HEK293 (cell line): ENCODE results near the gene CALCOCO1.

Source experiments
- GLI2 ChIP-seq: fragments of 450-650 bp; formaldehyde crosslinking; IDR thresholded peaks from 2 replicates; pipeline ENCODE4; 2017; ENCODE audit warnings: missing biosample characterization, missing genetic modification characterization, low read depth, borderline replicate concordance
- GLIS1 ChIP-seq: fragments of 450-650 bp; formaldehyde crosslinking; IDR thresholded peaks from 2 replicates; pipeline ENCODE4 v1.5.1; 2016; ENCODE audit warnings: missing biosample characterization, missing genetic modification characterization
- HOXA7 ChIP-seq: sonication (generic); formaldehyde crosslinking; IDR thresholded peaks from 2 replicates; pipeline ENCODE4 v1.8.1; 2022; ENCODE audit warnings: missing genetic modification reagents, borderline replicate concordance
- HOXC10 ChIP-seq: sonication (generic); formaldehyde crosslinking; IDR thresholded peaks from 2 replicates; pipeline ENCODE4 v1.8.1; 2023; ENCODE audit warnings: mild to moderate bottlenecking, missing genetic modification reagents
- SALL2 ChIP-seq: fragments of 450-650 bp; formaldehyde crosslinking; IDR thresholded peaks from 2 replicates; pipeline ENCODE4 v1.5.0; 2017; ENCODE audit warnings: missing biosample characterization, mild to moderate bottlenecking, missing genetic modification characterization, borderline replicate concordance
- YY1 ChIP-seq: fragments of 450-650 bp; formaldehyde crosslinking; IDR thresholded peaks from 2 replicates; pipeline ENCODE4 v1.5.1; 2018; ENCODE audit warnings: missing biosample characterization, missing genetic modification characterization
- ZBTB10 ChIP-seq: fragments of 450-650 bp; formaldehyde crosslinking; IDR thresholded peaks from 2 replicates; pipeline ENCODE4 v1.5.1; 2016; ENCODE audit warnings: missing biosample characterization, missing genetic modification characterization
- ZBTB11 ChIP-seq: fragments of 450-650 bp; formaldehyde crosslinking; conservative IDR thresholded peaks from 2 replicates; pipeline ENCODE4 v1.5.1; 2016; ENCODE audit warnings: low read depth, missing biosample characterization, missing genetic modification characterization
- ZBTB44 ChIP-seq: fragments of 450-650 bp; IDR thresholded peaks from 2 replicates; pipeline ENCODE4 v1.5.1; 2018; ENCODE audit warnings: missing biosample characterization, mild to moderate bottlenecking, missing genetic modification characterization
- ZFHX2 ChIP-seq: fragments of 450-650 bp; formaldehyde crosslinking; conservative IDR thresholded peaks from 2 replicates; pipeline ENCODE4 v1.5.1; 2016; ENCODE audit warnings: missing biosample characterization, missing genetic modification characterization
- ZNF114 ChIP-seq: fragments of 450-650 bp; formaldehyde crosslinking; IDR thresholded peaks from 2 replicates; pipeline ENCODE4 v1.5.0; 2017; ENCODE audit warnings: missing biosample characterization, missing genetic modification characterization
- ZNF132 ChIP-seq: fragments of 450-650 bp; formaldehyde crosslinking; IDR thresholded peaks from 2 replicates; pipeline ENCODE4 v1.5.1; 2017; ENCODE audit warnings: missing biosample characterization, missing genetic modification characterization, borderline replicate concordance
- ZNF133 ChIP-seq: fragments of 450-650 bp; formaldehyde crosslinking; IDR thresholded peaks from 2 replicates; pipeline ENCODE4 v1.5.1; 2016; ENCODE audit warnings: missing biosample characterization, missing genetic modification characterization
- ZNF169 ChIP-seq: fragments of 450-650 bp; formaldehyde crosslinking; IDR thresholded peaks from 2 replicates; pipeline ENCODE4 v1.5.1; 2016; ENCODE audit warnings: missing biosample characterization, missing genetic modification characterization
- ZNF19 ChIP-seq: fragments of 450-650 bp; formaldehyde crosslinking; IDR thresholded peaks from 2 replicates; pipeline ENCODE4; 2016; ENCODE audit warnings: missing biosample characterization, missing genetic modification characterization, low read depth
- ZNF266 ChIP-seq: fragments of 450-650 bp; formaldehyde crosslinking; IDR thresholded peaks from 2 replicates; pipeline ENCODE4 v1.5.1; 2016; ENCODE audit warnings: missing biosample characterization, missing genetic modification characterization, low read depth
- ZNF404 ChIP-seq: fragments of 450-650 bp; formaldehyde crosslinking; IDR thresholded peaks from 2 replicates; pipeline ENCODE4 v1.5.1; 2017; ENCODE audit warnings: missing biosample characterization, missing genetic modification characterization
- ZNF423 ChIP-seq: fragments of 450-650 bp; formaldehyde crosslinking; IDR thresholded peaks from 2 replicates; pipeline ENCODE4 v1.5.1; 2016; ENCODE audit warnings: missing biosample characterization, missing genetic modification characterization
- ZNF426 ChIP-seq: fragments of 450-650 bp; formaldehyde crosslinking; IDR thresholded peaks from 2 replicates; pipeline ENCODE4 v1.5.1; 2017; ENCODE audit warnings: missing biosample characterization, missing genetic modification characterization, mild to moderate bottlenecking, inconsistent platforms, moderate library complexity
- ZNF449 ChIP-seq: fragments of 450-650 bp; formaldehyde crosslinking; IDR thresholded peaks from 2 replicates; pipeline ENCODE4 v1.5.1; 2017; ENCODE audit warnings: missing biosample characterization, mild to moderate bottlenecking, missing genetic modification characterization, moderate library complexity
- ZNF530 ChIP-seq: fragments of 450-650 bp; formaldehyde crosslinking; IDR thresholded peaks from 2 replicates; pipeline ENCODE4 v1.5.1; 2016; ENCODE audit warnings: low read depth, missing biosample characterization, missing genetic modification characterization
- ZNF548 ChIP-seq: fragments of 450-650 bp; formaldehyde crosslinking; IDR thresholded peaks from 2 replicates; pipeline ENCODE4 v1.5.1; 2016; ENCODE audit warnings: missing biosample characterization, missing genetic modification characterization
- ZNF626 ChIP-seq: fragments of 450-650 bp; sonication (Bioruptor Pico); formaldehyde crosslinking; IDR thresholded peaks from 2 replicates; pipeline ENCODE4 v1.5.1; 2018; ENCODE audit warnings: missing biosample characterization, missing genetic modification characterization, inconsistent platforms
- ZNF664 ChIP-seq: fragments of 450-650 bp; formaldehyde crosslinking; IDR thresholded peaks from 2 replicates; pipeline ENCODE4 v1.5.1; 2016; ENCODE audit warnings: missing biosample characterization, missing genetic modification characterization
- ZNF768 ChIP-seq: fragments of 450-650 bp; formaldehyde crosslinking; IDR thresholded peaks from 2 replicates; pipeline ENCODE4 v1.5.1; 2018; ENCODE audit warnings: missing biosample characterization, mild to moderate bottlenecking, missing genetic modification characterization
- ZNF837 ChIP-seq: fragments of 450-650 bp; formaldehyde crosslinking; IDR thresholded peaks from 2 replicates; pipeline ENCODE4 v1.5.1; 2016; ENCODE audit warnings: missing biosample characterization, missing genetic modification characterization
- ZNF843 ChIP-seq: fragments of 450-650 bp; formaldehyde crosslinking; IDR thresholded peaks from 2 replicates; pipeline ENCODE4 v1.5.1; 2016; ENCODE audit warnings: missing biosample characterization, missing genetic modification characterization
- ZSCAN16 ChIP-seq: fragments of 450-650 bp; formaldehyde crosslinking; IDR thresholded peaks from 2 replicates; pipeline ENCODE4 v1.5.1; 2016; ENCODE audit warnings: missing biosample characterization, missing genetic modification characterization
- ZSCAN23 ChIP-seq: fragments of 450-650 bp; formaldehyde crosslinking; IDR thresholded peaks from 2 replicates; pipeline ENCODE4 v1.5.1; 2016; ENCODE audit warnings: missing biosample characterization, missing genetic modification characterization
- ZSCAN4 ChIP-seq: fragments of 450-650 bp; formaldehyde crosslinking; IDR thresholded peaks from 2 replicates; pipeline ENCODE4 v1.5.1; 2017; ENCODE audit warnings: missing biosample characterization, missing genetic modification characterization
- TF ChIP-seq, protein P1 (sequence below): fragments of 450-650 bp; formaldehyde crosslinking; IDR thresholded peaks from 2 replicates; pipeline ENCODE4 v1.5.1; 2016; ENCODE audit warnings: missing biosample characterization, missing genetic modification characterization

The CALCOCO1 gene

DNA sequence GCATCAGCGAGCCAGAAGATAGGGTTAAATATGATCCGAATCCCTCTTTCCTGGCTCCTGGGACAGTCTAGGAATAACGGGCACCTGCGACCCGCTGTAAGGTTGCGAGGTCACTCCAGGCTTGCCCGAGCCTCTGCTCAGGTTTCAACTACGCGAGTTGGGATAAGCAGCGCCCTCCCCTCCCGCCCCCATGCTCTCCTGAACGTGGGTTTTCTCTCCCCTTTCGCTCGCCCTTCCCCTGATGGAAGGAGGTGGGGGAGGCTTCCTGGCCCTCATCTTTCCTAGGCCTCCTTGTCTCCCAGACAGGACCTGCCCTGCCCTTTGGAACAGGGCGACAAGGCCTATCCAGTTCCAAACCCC is 50.6 kb downstream of the CALCOCO1 start (continued):
- TF ChIP-seq, protein P1, sequence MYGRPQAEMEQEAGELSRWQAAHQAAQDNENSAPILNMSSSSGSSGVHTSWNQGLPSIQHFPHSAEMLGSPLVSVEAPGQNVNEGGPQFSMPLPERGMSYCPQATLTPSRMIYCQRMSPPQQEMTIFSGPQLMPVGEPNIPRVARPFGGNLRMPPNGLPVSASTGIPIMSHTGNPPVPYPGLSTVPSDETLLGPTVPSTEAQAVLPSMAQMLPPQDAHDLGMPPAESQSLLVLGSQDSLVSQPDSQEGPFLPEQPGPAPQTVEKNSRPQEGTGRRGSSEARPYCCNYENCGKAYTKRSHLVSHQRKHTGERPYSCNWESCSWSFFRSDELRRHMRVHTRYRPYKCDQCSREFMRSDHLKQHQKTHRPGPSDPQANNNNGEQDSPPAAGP = peak; percentile 60
- TF ChIP-seq ZSCAN23 = no peak
- TF ChIP-seq ZNF843 = no peak
- no peak for TF ChIP-seq ZNF133 (tag by site-specific recombination)
- no peak for TF ChIP-seq ZNF19 (tag by site-specific recombination)
- TF ChIP-seq ZNF404 = no peak
- peak; percentile 12; the same call in 1 of the 2 replicates for TF ChIP-seq ZBTB10
- TF ChIP-seq GLIS1 = no peak
- no peak for TF ChIP-seq ZNF530 (tag by site-specific recombination)
- TF ChIP-seq ZNF169 (tag by site-specific recombination) = no peak
- no peak for TF ChIP-seq GLI2 (tag by site-specific recombination)
- no peak for TF ChIP-seq ZNF266
- TF ChIP-seq HOXA7 = no peak
- no peak for TF ChIP-seq ZNF768
- no peak for TF ChIP-seq HOXC10 (CRISPR knock-in tag)
- no peak for TF ChIP-seq ZSCAN4 (tag by site-specific recombination)
- no peak for TF ChIP-seq ZNF132 (tag by site-specific recombination)
- TF ChIP-seq ZBTB11 (tag by site-specific recombination) = no peak
- no peak for TF ChIP-seq ZSCAN16 (tag by site-specific recombination)
- no peak for TF ChIP-seq ZNF449
- TF ChIP-seq ZNF426 (tag by site-specific recombination) = no peak
- TF ChIP-seq ZNF626 (tag by site-specific recombination) = no peak
- no peak for TF ChIP-seq ZBTB44
- peak; percentile 84 for TF ChIP-seq ZFHX2
- TF ChIP-seq ZNF114 (tag by site-specific recombination) = no peak
- TF ChIP-seq ZNF837 (tag by site-specific recombination) = no peak
- TF ChIP-seq YY1 (tag by site-specific recombination) = no peak
- no peak for TF ChIP-seq ZNF423 (tag by site-specific recombination)
- no peak for TF ChIP-seq ZNF664 (tag by site-specific recombination)
- no peak for TF ChIP-seq SALL2 (tag by site-specific recombination)
- no peak for TF ChIP-seq ZNF548 (tag by site-specific recombination)
